Right lobe of liver (tissue), 6 donors: ENCODE data around the gene CDCA7. TPM values are rescaled to one million over a fixed set of nuclear protein-coding genes. Genes with fewer than 3 reads are reported as not detected.

Source experiments
- ATAC-seq, 4 donors: fragments of 200-7000 bp; cut with Tn5 transposase; one replicate each; pipeline ENCODE4 v1.9.1; 2020; ENCODE audit warnings: mild to moderate bottlenecking in 4 of 4, moderate library complexity in 4 of 4
- DNase-seq, 3 donors: peaks; one replicate each; pipeline ENCODE4 v3.0.0-alpha.2; 2020
- H3K27ac ChIP-seq, 3 donors: fragments of 200-600 bp; one replicate each; pipeline ENCODE4 v1.8.0; 2022
- H3K27me3 ChIP-seq, 2 donors: fragments of 200-600 bp; one replicate each; pipeline ENCODE4 v1.8.0; 2022
- H3K36me3 ChIP-seq, 4 donors: fragments of 200-600 bp; sonication (generic) in 1 of 4; one replicate each; pipeline versions ENCODE4 v1.5.1 to v1.8.0; 2017 to 2022; ENCODE audit warnings: control low read depth in 1 of 4
- H3K4me1 ChIP-seq, 4 donors: fragments of 200-600 bp; sonication (generic) in 1 of 4; one replicate each; pipeline versions ENCODE4 v1.5.1 to v1.8.0; 2017 to 2022; ENCODE audit warnings: control low read depth in 1 of 4
- H3K4me3 ChIP-seq, 3 donors: fragments of 200-600 bp; one replicate each; pipeline ENCODE4 v1.8.0; 2022
- H3K9me3 ChIP-seq, 4 donors: fragments of 200-600 bp; sonication (generic) in 1 of 4; one replicate each; pipeline versions ENCODE4 v1.5.1 to v1.8.0; 2017 to 2022; ENCODE audit warnings: control low read depth in 1 of 4
- CTCF ChIP-seq, 4 donors: fragments of 200-600 bp in 3 of 4; fragments of 450-650 bp in 1 of 4; IDR thresholded peaks; one replicate each; pipeline versions ENCODE4 v1.5.1 to v1.8.0; 2016 to 2022; ENCODE audit warnings: antibody characterized with exemption in 4 of 4, mild to moderate bottlenecking in 2 of 4
- POLR2A ChIP-seq: fragments of 450-650 bp; IDR thresholded peaks from one replicate; pipeline ENCODE4 v1.6.1; 2017; ENCODE audit warnings: antibody characterized with exemption, mild to moderate bottlenecking
- WGBS: methylation state at CpG from one replicate; pipeline ENCODE4 v1.1.6; 2018; ENCODE audit warnings: low coverage, low lambda C conversion rate; ENCODE audit not compliant: insufficient coverage; ENCODE audit errors: missing lambda C conversion rate; 5-methylcytosine and 5-hydroxymethylcytosine counted together
- intact Hi-C, 2 donors: fragments of 100-400 bp; cut with DNase I; formaldehyde crosslinking; loops; one replicate each; pipeline versions ENCODE4 v1.11.2 to v1.14.1; 2022
- total RNA-seq, 6 experiments: library from RNA; depleted of rRNA in 2 of 6; stranded (reverse); fragments of >200 nt in 2 of 6; fragmentation: NEBNext Ultra II Directional in 3 of 6; extraction: Animal tissue kit (Norgen Biotek cat#: 25700) in 3 of 6; gene quantifications; one replicate each; pipeline versions ENCODE4 v1.1.0 to v1.2.4, GENCODE V29; 2016 to 2023
- donor health status: DM: no; HTN: yes; CAD: no.
- donor health status: DM: no; HTN: no; CAD: no.
- donor health status: DM: no; HTN: no; CAD: no.
- donor health status: DM: no; HTN: yes; CAD: no.
- donor health status: DM: no; HTN: yes; CAD: no.

Gene CDCA7
- total RNA-seq, 6 experiments from 2014 or later = 0.09 to 0.37 (median 0.20) TPM; not detected in 1

DNA sequence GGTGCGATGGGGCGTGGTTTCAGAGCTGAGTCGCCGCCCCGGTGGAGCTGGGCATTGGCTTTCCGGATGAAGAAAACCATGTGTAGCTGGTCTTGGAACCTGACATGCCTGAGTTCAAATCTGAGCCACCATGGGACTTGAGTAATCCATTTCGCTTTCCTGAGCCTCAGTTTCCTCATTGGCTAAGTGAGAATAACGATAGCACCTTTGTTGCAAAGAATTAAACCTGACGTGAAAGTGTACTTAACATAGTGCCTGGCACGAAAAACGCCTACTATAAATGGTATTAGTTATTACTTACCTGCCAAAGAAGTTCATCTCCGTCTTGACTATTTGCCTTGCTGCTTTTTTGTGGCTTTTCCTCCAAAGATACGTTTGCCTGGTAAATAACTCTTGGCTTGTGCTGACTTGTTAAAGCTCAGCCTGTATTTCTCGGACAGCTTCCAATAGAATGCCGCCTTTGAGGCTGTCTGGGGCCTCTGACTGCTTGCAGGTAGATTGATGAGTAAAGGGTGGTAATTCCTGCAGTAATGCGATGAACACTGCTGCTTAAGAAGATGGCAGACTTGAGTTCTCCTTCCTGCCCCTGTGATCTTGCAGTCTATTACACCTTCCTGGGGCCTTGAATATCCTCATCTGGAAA is 1.3 kb downstream of the CDCA7 start:
- H3K4me1 ChIP-seq = peaks cover 0 to 11% (median 0%) of the 10 kb centered on the region in 4 donors
- no peak for DNase-seq
- intact Hi-C loops = no loop called here
- H3K27me3 ChIP-seq = peaks cover 6 to 26% of the 10 kb centered on the region in 2 donors
- TF ChIP-seq POLR2A (no peak), CTCF (IDR thresholded peaks at IDR 0.05) (no peak)
- H3K36me3 ChIP-seq = no peaks in the 10 kb centered on the region
- no peak overlapping the region for H3K4me3 ChIP-seq
- 32% methylated on average over 14 of the region's 16 CpGs for WGBS
- no peak overlapping the region for H3K27ac ChIP-seq
- H3K9me3 ChIP-seq = no peaks in the 10 kb centered on the region
- ATAC-seq = no peak

DNA sequence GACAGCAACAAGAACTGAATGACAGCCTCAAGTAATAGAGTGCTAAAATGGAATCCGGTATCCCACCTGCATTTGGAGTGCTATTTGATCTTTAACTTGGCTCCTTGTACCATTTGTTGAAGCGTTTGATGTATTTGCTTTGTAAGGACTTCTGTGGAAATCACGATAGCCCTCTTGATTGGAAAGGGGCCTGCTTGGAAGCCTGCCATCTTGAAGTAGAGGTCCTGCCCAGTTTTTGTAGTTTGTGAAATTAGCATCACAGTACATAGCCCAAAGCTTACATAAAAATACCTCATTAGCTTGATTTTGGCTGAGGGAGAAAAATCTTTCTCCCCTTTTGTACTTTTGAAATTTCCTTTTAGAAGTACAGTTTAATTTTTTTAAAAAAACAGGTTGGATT is 2.7 kb downstream of the CDCA7 start:
- Histone ChIP-seq H3K4me1 (peaks cover 0 to 11% (median 0%) of the 10 kb centered on the region in 4 donors), H3K9me3 (no peaks in the 10 kb centered on the region), H3K27me3 (peaks cover 6 to 24% of the 10 kb centered on the region in 2 donors), H3K36me3 (no peaks in the 10 kb centered on the region), H3K4me3 (no peak overlapping the region), H3K27ac (no peak overlapping the region)
- DNase-seq = no peak
- TF ChIP-seq CTCF (IDR thresholded peaks at IDR 0.05) (no peak), POLR2A (no peak)
- intact Hi-C loops = no loop called here
- ATAC-seq = no peak
- WGBS = 35% methylated on average over 3 of the region's 3 CpGs

- DNase-seq (no peak), ATAC-seq (no peak)
- H3K9me3 ChIP-seq = no peaks in the 10 kb centered on the region
- peaks cover 0 to 11% (median 0%) of the 10 kb centered on the region in 4 donors for H3K4me1 ChIP-seq
- peaks cover 6 to 12% of the 10 kb centered on the region in 2 donors for H3K27me3 ChIP-seq
- no peaks in the 10 kb centered on the region for H3K36me3 ChIP-seq
- no peak overlapping the region for H3K27ac ChIP-seq
- intact Hi-C loops = no loop called here
- no peak overlapping the region for H3K4me3 ChIP-seq
- TF ChIP-seq POLR2A (no peak), CTCF (IDR thresholded peaks at IDR 0.05) (no peak)
- 69% methylated on average over 5 of the region's 5 CpGs for WGBS
These were observed 3.9 kb downstream of the CDCA7 start for GRCh38 chr2:173358616-173359015.

GRCh38 chr2:173359231-173359630 is 4.6 kb downstream of the CDCA7 start:
- Histone ChIP-seq H3K27me3 (peaks cover 0 to 5% of the 10 kb centered on the region in 2 donors), H3K4me3 (no peak overlapping the region), H3K36me3 (no peaks in the 10 kb centered on the region), H3K4me1 (peaks cover 0 to 11% (median 0%) of the 10 kb centered on the region in 4 donors), H3K9me3 (no peaks in the 10 kb centered on the region), H3K27ac (no peak overlapping the region)
- WGBS = 68% methylated on average over 8 of the region's 8 CpGs
- ATAC-seq = no peak
- TF ChIP-seq POLR2A (no peak), CTCF (IDR thresholded peaks at IDR 0.05) (no peak)
- no peak for DNase-seq
- intact Hi-C loops = no loop called here
